ENCODE measurements around the gene STRIP1. TPM values are rescaled to one million over a fixed set of nuclear protein-coding genes. Genes with fewer than 3 reads are reported as not detected.

Gene STRIP1
- total RNA-seq, 2 experiments from 2014 or later = 42.2 to 45.5 TPM

DNA sequence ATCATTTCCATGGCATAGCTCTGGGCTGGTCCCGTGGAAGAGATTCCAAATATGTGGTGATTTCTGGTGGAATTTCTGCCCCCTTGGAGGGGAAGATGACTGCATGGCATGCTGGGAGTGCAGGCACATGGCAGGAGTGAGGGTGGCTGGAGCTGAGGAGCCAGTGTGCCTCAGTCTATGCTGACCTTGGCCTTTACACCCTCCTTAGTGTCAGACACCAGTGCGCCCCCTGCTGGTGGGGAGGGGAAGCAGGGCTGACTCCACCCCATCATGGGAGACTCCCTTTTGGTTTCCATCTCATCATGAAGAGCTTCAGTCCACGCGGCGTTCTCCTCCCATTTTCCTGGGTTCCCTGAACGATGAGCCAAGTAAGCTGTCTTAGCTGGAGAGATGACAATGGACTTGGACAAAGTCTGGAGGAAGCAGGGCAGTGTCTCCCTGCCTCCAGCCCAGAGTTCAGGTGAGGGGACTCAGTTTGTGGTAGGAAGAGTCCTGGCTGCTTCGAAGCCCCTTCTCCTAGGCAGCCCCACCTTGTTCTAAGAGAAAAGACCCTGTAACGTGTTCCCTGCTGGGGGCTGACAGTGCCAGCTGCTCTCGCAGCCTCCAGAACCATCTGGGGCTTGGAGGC lies 25.7 kb downstream of the STRIP1 start:
- no peaks in the 10 kb centered on the region for H3K9me3 ChIP-seq (ENCODE audit: low read length)
- DNase-seq (ENCODE audit: low spot score) = peak; percentile 62
- H3K79me2 ChIP-seq (ENCODE audit: insufficient read depth, low read depth, low read length) = no peaks in the 10 kb centered on the region
- no peaks in the 10 kb centered on the region for H3K4me1 ChIP-seq (ENCODE audit: insufficient read depth, low read length, poor library complexity, severe bottlenecking)
- intact Hi-C loops (cut with micrococcal nuclease; ENCODE audit: unreplicated experiment) = no loop called here
- H2AFZ ChIP-seq (ENCODE audit: low read length) = no peak overlapping the region
- no peaks in the 10 kb centered on the region for H3K9me2 ChIP-seq (ENCODE audit: insufficient read depth, low read length)
- H3K36me3 ChIP-seq (ENCODE audit: insufficient read depth, low read length) = peaks cover 30% of the 10 kb centered on the region
- H3K27ac ChIP-seq (ENCODE audit: low read depth, low read length, poor library complexity, severe bottlenecking) = no peak overlapping the region
- CTCF ChIA-PET (ENCODE audit: unreplicated experiment) = interaction anchor here (0.7 to 1.3 kb wide), 3 partner anchors 25 to 37 kb away, joined by 3 to 7 read pairs (median 6); partner anchors contain the start of gene STRIP1
- TF ChIP-seq, protein P1, sequence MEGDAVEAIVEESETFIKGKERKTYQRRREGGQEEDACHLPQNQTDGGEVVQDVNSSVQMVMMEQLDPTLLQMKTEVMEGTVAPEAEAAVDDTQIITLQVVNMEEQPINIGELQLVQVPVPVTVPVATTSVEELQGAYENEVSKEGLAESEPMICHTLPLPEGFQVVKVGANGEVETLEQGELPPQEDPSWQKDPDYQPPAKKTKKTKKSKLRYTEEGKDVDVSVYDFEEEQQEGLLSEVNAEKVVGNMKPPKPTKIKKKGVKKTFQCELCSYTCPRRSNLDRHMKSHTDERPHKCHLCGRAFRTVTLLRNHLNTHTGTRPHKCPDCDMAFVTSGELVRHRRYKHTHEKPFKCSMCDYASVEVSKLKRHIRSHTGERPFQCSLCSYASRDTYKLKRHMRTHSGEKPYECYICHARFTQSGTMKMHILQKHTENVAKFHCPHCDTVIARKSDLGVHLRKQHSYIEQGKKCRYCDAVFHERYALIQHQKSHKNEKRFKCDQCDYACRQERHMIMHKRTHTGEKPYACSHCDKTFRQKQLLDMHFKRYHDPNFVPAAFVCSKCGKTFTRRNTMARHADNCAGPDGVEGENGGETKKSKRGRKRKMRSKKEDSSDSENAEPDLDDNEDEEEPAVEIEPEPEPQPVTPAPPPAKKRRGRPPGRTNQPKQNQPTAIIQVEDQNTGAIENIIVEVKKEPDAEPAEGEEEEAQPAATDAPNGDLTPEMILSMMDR (conservative IDR thresholded peaks at IDR 0.05; ENCODE audit: low read length) = peak; percentile 98
- no peak for TF ChIP-seq EZH2phosphoT487 (IDR thresholded peaks at IDR 0.05; ENCODE audit: borderline replicate concordance, low read depth, low read length)
- BruUV-seq (replicated peaks) = no TSS peak
- no peak overlapping the region for H3K4me2 ChIP-seq (ENCODE audit: low read length)
- H4K20me1 ChIP-seq (ENCODE audit: insufficient read depth, low read length) = no peaks in the 10 kb centered on the region
- POLR2A ChIA-PET = interaction anchor here (0.7 to 1.1 kb wide), 2 partner anchors 13 to 390 kb away, joined by 3 read pairs; no protein-coding TSS in a partner anchor
- H3K4me3 ChIP-seq (ENCODE audit: low read depth, low read length, poor library complexity, severe bottlenecking) = no peak overlapping the region

DNA sequence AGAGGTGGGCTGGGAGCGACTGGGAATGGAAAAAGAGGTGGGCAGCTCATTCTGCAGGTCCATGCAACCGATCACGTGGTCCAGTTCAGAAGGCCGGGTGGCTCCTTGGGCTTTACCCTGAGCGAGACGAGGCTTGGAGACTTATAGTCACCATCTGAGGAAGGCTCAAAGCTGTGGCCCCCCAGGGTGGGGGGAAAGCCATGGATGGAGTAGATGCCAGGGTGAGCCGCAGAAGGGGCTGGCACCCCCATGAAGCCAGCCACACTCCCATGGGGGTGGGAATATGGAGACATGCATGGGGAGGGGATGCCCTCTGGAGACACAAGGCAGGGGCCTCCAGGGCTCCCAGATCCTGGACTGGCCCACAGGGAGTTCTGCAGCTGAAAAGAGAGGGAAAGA lies 26.2 kb downstream of the STRIP1 start:
- Histone ChIP-seq H3K4me3 (ENCODE audit: low read depth, low read length, poor library complexity, severe bottlenecking) (no peak overlapping the region), H3K9me2 (ENCODE audit: insufficient read depth, low read length) (no peaks in the 10 kb centered on the region), H4K20me1 (ENCODE audit: insufficient read depth, low read length) (no peaks in the 10 kb centered on the region), H3K4me1 (ENCODE audit: insufficient read depth, low read length, poor library complexity, severe bottlenecking) (no peaks in the 10 kb centered on the region), H2AFZ (ENCODE audit: low read length) (no peak overlapping the region), H3K4me2 (ENCODE audit: low read length) (no peak overlapping the region), H3K79me2 (ENCODE audit: insufficient read depth, low read depth, low read length) (no peaks in the 10 kb centered on the region), H3K9me3 (ENCODE audit: low read length) (no peaks in the 10 kb centered on the region), H3K36me3 (ENCODE audit: insufficient read depth, low read length) (peaks cover 25% of the 10 kb centered on the region), H3K27ac (ENCODE audit: low read depth, low read length, poor library complexity, severe bottlenecking) (no peak overlapping the region)
- POLR2A ChIA-PET = interaction anchor here (1.1 kb wide), 1 partner anchor 13 kb away, joined by 3 read pairs; no protein-coding TSS in a partner anchor
- BruUV-seq (replicated peaks) = no TSS peak
- TF ChIP-seq, protein P1 (conservative IDR thresholded peaks at IDR 0.05; ENCODE audit: low read length) = no peak
- TF ChIP-seq EZH2phosphoT487 (IDR thresholded peaks at IDR 0.05; ENCODE audit: borderline replicate concordance, low read depth, low read length) = no peak
- intact Hi-C loops (cut with micrococcal nuclease; ENCODE audit: unreplicated experiment) = no loop called here
- DNase-seq (ENCODE audit: low spot score) = no peak
- CTCF ChIA-PET (ENCODE audit: unreplicated experiment) = interaction anchor here (0.7 to 1.3 kb wide), 3 partner anchors 26 to 37 kb away, joined by 3 to 7 read pairs (median 6); partner anchors contain the start of gene STRIP1

GRCh38 chr1:110061341-110061740 lies 26.9 kb downstream of the STRIP1 start:
- TF ChIP-seq, protein P1 (conservative IDR thresholded peaks at IDR 0.05; ENCODE audit: low read length) = no peak
- no peak for TF ChIP-seq EZH2phosphoT487 (IDR thresholded peaks at IDR 0.05; ENCODE audit: borderline replicate concordance, low read depth, low read length)
- no TSS peak for BruUV-seq (replicated peaks)
- no peak overlapping the region for H3K4me3 ChIP-seq (ENCODE audit: low read depth, low read length, poor library complexity, severe bottlenecking)
- no peaks in the 10 kb centered on the region for H3K79me2 ChIP-seq (ENCODE audit: insufficient read depth, low read depth, low read length)
- intact Hi-C loops (cut with micrococcal nuclease; ENCODE audit: unreplicated experiment) = no loop called here
- CTCF ChIA-PET (ENCODE audit: unreplicated experiment) = no interaction called here
- H3K4me2 ChIP-seq (ENCODE audit: low read length) = no peak overlapping the region
- peaks cover 18% of the 10 kb centered on the region; the same call in 1 of the 2 replicates for H3K36me3 ChIP-seq (ENCODE audit: insufficient read depth, low read length)
- no peaks in the 10 kb centered on the region for H4K20me1 ChIP-seq (ENCODE audit: insufficient read depth, low read length)
- no peak overlapping the region for H2AFZ ChIP-seq (ENCODE audit: low read length)
- no peak overlapping the region for H3K27ac ChIP-seq (ENCODE audit: low read depth, low read length, poor library complexity, severe bottlenecking)
- H3K9me3 ChIP-seq (ENCODE audit: low read length) = no peaks in the 10 kb centered on the region
- POLR2A ChIA-PET = no interaction called here
- no peaks in the 10 kb centered on the region for H3K9me2 ChIP-seq (ENCODE audit: insufficient read depth, low read length)
- DNase-seq (ENCODE audit: low spot score) = no peak
- H3K4me1 ChIP-seq (ENCODE audit: insufficient read depth, low read length, poor library complexity, severe bottlenecking) = no peaks in the 10 kb centered on the region
